ENCODE results near the gene NFX1.

NFX1 gene

DNA sequence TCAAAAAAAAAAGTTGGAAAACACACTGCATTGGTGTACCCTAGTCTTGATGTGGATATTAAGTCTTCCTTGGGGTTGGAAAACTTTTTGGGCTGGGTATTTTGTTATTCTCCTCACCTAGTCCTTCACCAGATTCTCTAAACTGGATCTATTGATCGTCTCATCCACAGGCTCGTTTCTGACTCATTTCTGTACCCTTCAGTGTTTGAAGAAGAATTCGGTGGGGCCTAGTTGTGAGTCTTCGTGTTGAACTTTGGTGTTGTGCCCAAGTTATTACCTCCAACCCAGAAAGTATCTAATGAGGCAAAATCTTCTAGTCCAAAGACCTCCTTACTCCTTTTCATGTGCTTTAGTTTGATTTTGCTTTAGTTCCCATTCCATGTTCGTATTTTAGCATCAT lies 1.6 kb downstream of the NFX1 start:
- Histone ChIP-seq H4K20me1 (ENCODE audit: low read depth, low read length) (no peaks in the 10 kb centered on the region), H3K4me2 (ENCODE audit: low read depth, low read length, poor library complexity, severe bottlenecking) (peak overlapping the region; percentile 60), H3K27me3 (ENCODE audit: low read length) (no peaks in the 10 kb centered on the region), H3K4me3 (ENCODE audit: insufficient read depth, low read length, poor library complexity, severe bottlenecking) (peak overlapping the region; percentile 1), H3K36me3 (ENCODE audit: low read length) (0 out of 2 replicates have a peak, but pooled peaks cover 17% of the 10 kb centered on the region), H3K9ac (ENCODE audit: low read length) (0 out of 2 replicates have a peak overlapping the region, but pooled peaks have one; percentile 4), H3F3A (ENCODE audit: insufficient read depth) (peaks cover 41% of the 10 kb centered on the region), H3K79me2 (ENCODE audit: insufficient read depth, low read length) (peaks cover 61% of the 10 kb centered on the region), H3K9me2 (replicated peaks; ENCODE audit: insufficient read depth, low read length) (no peaks in the 10 kb centered on the region), H3K9me3 (ENCODE audit: insufficient read depth, low read length) (no peaks in the 10 kb centered on the region), H2AFZ (ENCODE audit: low read depth, low read length, severe bottlenecking) (no peak overlapping the region), H3K27ac (ENCODE audit: low read depth, low read length) (no peak overlapping the region)
- TF ChIP-seq CTCF (IDR thresholded peaks at IDR 0.05; ENCODE audit: insufficient read depth, low read length, poor library complexity, severe bottlenecking) (no peak), EZH2phosphoT487 (conservative IDR thresholded peaks at IDR 0.05; ENCODE audit: low read length) (no peak)

GRCh38 chr9:33293782-33294181 lies 3.5 kb downstream of the NFX1 start:
- no peak overlapping the region for H3K9ac ChIP-seq (ENCODE audit: low read length)

DNA sequence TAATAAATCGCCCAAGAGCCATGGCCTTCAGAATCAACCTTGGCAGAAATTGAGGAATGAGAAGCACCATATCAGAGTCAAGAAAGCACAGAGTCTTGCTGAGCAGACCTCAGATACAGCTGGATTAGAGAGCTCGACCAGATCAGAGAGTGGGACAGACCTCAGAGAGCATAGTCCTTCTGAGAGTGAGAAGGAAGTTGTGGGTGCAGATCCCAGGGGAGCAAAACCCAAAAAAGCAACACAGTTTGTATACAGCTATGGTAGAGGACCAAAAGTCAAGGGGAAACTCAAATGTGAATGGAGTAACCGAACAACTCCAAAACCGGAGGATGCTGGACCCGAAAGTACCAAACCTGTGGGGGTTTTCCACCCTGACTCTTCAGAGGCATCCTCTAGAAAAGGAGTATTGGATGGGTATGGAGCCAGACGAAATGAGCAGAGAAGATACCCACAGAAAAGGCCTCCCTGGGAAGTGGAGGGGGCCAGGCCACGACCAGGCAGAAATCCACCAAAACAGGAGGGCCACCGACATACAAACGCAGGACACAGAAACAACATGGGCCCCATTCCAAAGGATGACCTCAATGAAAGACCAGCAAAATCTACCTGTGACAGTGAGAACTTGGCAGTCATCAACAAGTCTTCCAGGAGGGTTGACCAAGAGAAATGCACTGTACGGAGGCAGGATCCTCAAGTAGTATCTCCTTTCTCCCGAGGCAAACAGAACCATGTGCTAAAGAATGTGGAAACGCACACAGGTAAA lies 4.5 kb downstream of the NFX1 start:
- peaks cover 38% of the 10 kb centered on the region for H3K36me3 ChIP-seq (ENCODE audit: low read length)
- H3K4me2 ChIP-seq (ENCODE audit: low read depth, low read length, poor library complexity, severe bottlenecking), result peak overlapping the region; percentile 55
- peaks cover 15% of the 10 kb centered on the region; the same call in 1 of the 2 replicates for H4K20me1 ChIP-seq (ENCODE audit: low read depth, low read length)
- H3K79me2 ChIP-seq (ENCODE audit: insufficient read depth, low read length), result peaks cover 89% of the 10 kb centered on the region
- H3K27me3 ChIP-seq (ENCODE audit: low read length), result no peaks in the 10 kb centered on the region
- TF ChIP-seq EZH2phosphoT487 (conservative IDR thresholded peaks at IDR 0.05; ENCODE audit: low read length) (no peak), CTCF (IDR thresholded peaks at IDR 0.05; ENCODE audit: insufficient read depth, low read length, poor library complexity, severe bottlenecking) (no peak)
- peak overlapping the region; percentile 18 for H3K4me3 ChIP-seq (ENCODE audit: insufficient read depth, low read length, poor library complexity, severe bottlenecking)
- peak overlapping the region; percentile 91 for H3K27ac ChIP-seq (ENCODE audit: low read depth, low read length)
- H3K9ac ChIP-seq (ENCODE audit: low read length), result peak overlapping the region; percentile 47
- no peak overlapping the region for H2AFZ ChIP-seq (ENCODE audit: low read depth, low read length, severe bottlenecking)
- H3F3A ChIP-seq (ENCODE audit: insufficient read depth), result peaks cover 46% of the 10 kb centered on the region
- H3K9me3 ChIP-seq (ENCODE audit: insufficient read depth, low read length), result no peaks in the 10 kb centered on the region
- no peaks in the 10 kb centered on the region for H3K9me2 ChIP-seq (replicated peaks; ENCODE audit: insufficient read depth, low read length)

More at GRCh38 chr9:33293782-33294181, 3.5 kb downstream of the NFX1 start:
- H3K4me3 ChIP-seq (ENCODE audit: insufficient read depth, low read length, poor library complexity, severe bottlenecking), result no peak overlapping the region
- no peaks in the 10 kb centered on the region for H3K27me3 ChIP-seq (ENCODE audit: low read length)
- TF ChIP-seq CTCF (IDR thresholded peaks at IDR 0.05; ENCODE audit: insufficient read depth, low read length, poor library complexity, severe bottlenecking) (no peak), EZH2phosphoT487 (conservative IDR thresholded peaks at IDR 0.05; ENCODE audit: low read length) (no peak)
- peaks cover 78% of the 10 kb centered on the region for H3K79me2 ChIP-seq (ENCODE audit: insufficient read depth, low read length)
- peaks cover 46% of the 10 kb centered on the region for H3F3A ChIP-seq (ENCODE audit: insufficient read depth)
- H2AFZ ChIP-seq (ENCODE audit: low read depth, low read length, severe bottlenecking), result no peak overlapping the region
- no peaks in the 10 kb centered on the region for H3K9me3 ChIP-seq (ENCODE audit: insufficient read depth, low read length)
- H4K20me1 ChIP-seq (ENCODE audit: low read depth, low read length), result peaks cover 8% of the 10 kb centered on the region; the same call in 1 of the 2 replicates
- peak overlapping the region; percentile 91; the same call in 1 of the 2 replicates for H3K27ac ChIP-seq (ENCODE audit: low read depth, low read length)
- H3K36me3 ChIP-seq (ENCODE audit: low read length), result peaks cover 27% of the 10 kb centered on the region
- peak overlapping the region; percentile 60 for H3K4me2 ChIP-seq (ENCODE audit: low read depth, low read length, poor library complexity, severe bottlenecking)
- no peaks in the 10 kb centered on the region for H3K9me2 ChIP-seq (replicated peaks; ENCODE audit: insufficient read depth, low read length)

Measured in SU-DHL-6 (cell line).